H1 (cell line): Measurements from ENCODE around the gene RBM20.

Experiments
- CBX8 ChIP-seq: fragments of 300-800, 300-1000 bp; sonication (generic); IDR thresholded peaks from 2 replicates; pipeline ENCODE4 v1.7.1; 2016; ENCODE audit warnings: low read depth, low read length, borderline replicate concordance
- CREB1 ChIP-seq: IDR thresholded peaks from 2 replicates; pipeline ENCODE4 v1.6.1; 2012; ENCODE audit warnings: inconsistent platforms
- PHF8 ChIP-seq: fragments of 200-600 bp; sonication (generic); conservative IDR thresholded peaks from 2 replicates; pipeline ENCODE4 v1.7.1; 2012; ENCODE audit warnings: low read depth, mild to moderate bottlenecking, inconsistent platforms, low read length, moderate library complexity
- POLR2A ChIP-seq, 2 experiments: IDR thresholded peaks; 1 replicate in 1 of 2; 2 replicates in 1 of 2; pipeline ENCODE4 v1.6.1; 2011; ENCODE audit warnings: low read depth in 2 of 2, low read length in 2 of 2, mild to moderate bottlenecking in 2 of 2; ENCODE audit errors: control extremely low read depth in 1 of 2
- RNF2 ChIP-seq: fragments of 200-900, 300-1000 bp; sonication (generic); IDR thresholded peaks from 2 replicates; pipeline ENCODE4 v1.7.1; 2016; ENCODE audit warnings: borderline replicate concordance, low read depth, mild to moderate bottlenecking, antibody characterized with exemption, low read length; ENCODE audit not compliant: poor library complexity, severe bottlenecking; ENCODE audit errors: missing control alignments
- TF ChIP-seq, protein P1 (sequence below), 3 experiments: IDR thresholded peaks; 1 replicate in 2 of 3; 2 replicates in 1 of 3; pipeline versions ENCODE4 v1.5.1 to v1.6.1; 2011; ENCODE audit warnings: low read length in 3 of 3, mild to moderate bottlenecking in 3 of 3, inconsistent platforms in 2 of 3, low read depth in 1 of 3, moderate library complexity in 1 of 3; ENCODE audit not compliant: insufficient read depth in 1 of 3; ENCODE audit errors: control extremely low read depth in 1 of 3

DNA sequence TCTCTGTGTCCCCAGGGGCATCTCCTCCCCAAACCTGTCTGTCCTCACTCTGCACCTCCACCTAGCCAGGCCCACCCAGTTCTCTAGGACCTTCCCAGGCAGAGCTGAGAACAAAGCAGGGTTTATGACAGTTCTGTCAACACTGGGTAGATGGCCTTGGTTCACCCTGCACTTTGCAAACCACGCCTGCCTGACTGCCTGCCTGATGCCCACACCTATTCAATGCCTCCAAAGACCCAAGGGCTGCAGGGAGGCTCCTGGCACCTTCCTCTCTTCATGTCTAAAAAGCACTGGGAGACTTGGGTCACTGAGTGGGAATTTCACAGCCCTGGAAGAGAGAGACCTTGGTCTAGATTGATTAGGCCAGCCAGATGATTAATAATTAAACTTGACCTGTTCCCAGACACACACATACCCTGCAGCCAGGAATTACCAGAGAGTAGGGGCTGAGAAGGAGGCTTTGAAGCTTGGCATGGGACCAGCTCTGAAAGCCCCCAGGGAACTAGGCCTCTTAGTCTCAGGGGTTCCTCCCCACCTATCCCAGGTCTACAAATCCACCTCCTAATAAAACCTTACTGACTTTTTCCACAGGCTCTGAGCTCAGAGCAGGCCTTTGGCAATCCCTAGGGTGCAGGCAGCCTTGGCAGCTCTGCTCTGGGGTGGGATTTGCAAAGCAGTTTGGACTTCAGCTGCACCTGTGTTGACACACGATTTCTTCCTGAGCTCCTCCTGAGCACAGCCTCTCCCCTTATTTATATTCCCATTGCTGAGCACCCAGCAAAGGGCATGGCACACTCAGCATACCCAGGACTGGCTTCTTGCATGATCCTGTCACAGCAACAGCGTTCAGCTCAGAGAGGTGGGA lies 201.9 kb downstream of the RBM20 start:
- TF ChIP-seq CBX8 = no peak
- no peak for TF ChIP-seq POLR2A (IDR thresholded peaks at IDR 0.05; ENCODE audit: control extremely low read depth in 1 of 2, low read depth in 2 of 2, low read length in 2 of 2)
- TF ChIP-seq, protein P1, sequence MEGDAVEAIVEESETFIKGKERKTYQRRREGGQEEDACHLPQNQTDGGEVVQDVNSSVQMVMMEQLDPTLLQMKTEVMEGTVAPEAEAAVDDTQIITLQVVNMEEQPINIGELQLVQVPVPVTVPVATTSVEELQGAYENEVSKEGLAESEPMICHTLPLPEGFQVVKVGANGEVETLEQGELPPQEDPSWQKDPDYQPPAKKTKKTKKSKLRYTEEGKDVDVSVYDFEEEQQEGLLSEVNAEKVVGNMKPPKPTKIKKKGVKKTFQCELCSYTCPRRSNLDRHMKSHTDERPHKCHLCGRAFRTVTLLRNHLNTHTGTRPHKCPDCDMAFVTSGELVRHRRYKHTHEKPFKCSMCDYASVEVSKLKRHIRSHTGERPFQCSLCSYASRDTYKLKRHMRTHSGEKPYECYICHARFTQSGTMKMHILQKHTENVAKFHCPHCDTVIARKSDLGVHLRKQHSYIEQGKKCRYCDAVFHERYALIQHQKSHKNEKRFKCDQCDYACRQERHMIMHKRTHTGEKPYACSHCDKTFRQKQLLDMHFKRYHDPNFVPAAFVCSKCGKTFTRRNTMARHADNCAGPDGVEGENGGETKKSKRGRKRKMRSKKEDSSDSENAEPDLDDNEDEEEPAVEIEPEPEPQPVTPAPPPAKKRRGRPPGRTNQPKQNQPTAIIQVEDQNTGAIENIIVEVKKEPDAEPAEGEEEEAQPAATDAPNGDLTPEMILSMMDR (IDR thresholded peaks at IDR 0.05; ENCODE audit: control extremely low read depth in 1 of 3, insufficient read depth in 1 of 3, low read depth in 1 of 3, low read length in 3 of 3) = no peak
- TF ChIP-seq RNF2 = no peak
- TF ChIP-seq PHF8 = no peak
- TF ChIP-seq CREB1 = no peak
